Mammary epithelial cell (primary cell): ENCODE results near the gene FBXO24.

ENCODE experiments used
- CTCF ChIP-seq, 2 donors: IDR thresholded peaks in 1 of 2; conservative IDR thresholded peaks in 1 of 2; 2 replicates each; pipeline ENCODE4 v1.5.1; 2011 to 2012; ENCODE audit warnings: inconsistent platforms in 2 of 2, low read length in 2 of 2, mild to moderate bottlenecking in 2 of 2, control low read depth in 1 of 2, low read depth in 1 of 2; ENCODE audit not compliant: insufficient read depth in 1 of 2; ENCODE audit errors: extremely low read depth in 1 of 2
- EZH2 ChIP-seq: IDR thresholded peaks from 2 replicates; pipeline ENCODE4 v1.6.1; 2012; ENCODE audit warnings: low read length, inconsistent platforms, borderline replicate concordance

GRCh38 chr7:100544967-100545359, 41.2 kb upstream of the FBXO24 start:
- TF ChIP-seq CTCF (conservative IDR thresholded peaks at IDR 0.05 in 1 of 2, IDR thresholded peaks at IDR 0.05 in 1 of 2; ENCODE audit: extremely low read depth in 1 of 2, insufficient read depth in 1 of 2, low read depth in 1 of 2, low read length in 2 of 2), result no peak
- no peak for TF ChIP-seq EZH2
